ENCODE results near the gene INTS12.
A peak's percentile ranks its signal among the peaks of the same experiment; 100 is the strongest.
"Not testable (repeated sequence)": the region's sequence is repeated elsewhere in the genome, so short reads cannot be mapped to it uniquely, and the experiment has no call there.

INTS12 gene

GRCh38 chr4:105708181-105709080, at the start of gene INTS12, which contains the start of gene GSTCD:
Gene INTS12 (minus strand): TSS chr4:105708689. CDS start chr4:105700005, 8,684 bp downstream.
Gene GSTCD (plus strand): TSS chr4:105708784. CDS start chr4:105717614, 8,830 bp downstream.
- H3K4me3 ChIP-seq: peak within 1 kb of the TSS; percentile 79
- peak within 1 kb of the TSS; percentile 78 to 81 for H3K27ac ChIP-seq
- TF ChIP-seq CTCF (IDR thresholded peaks at IDR 0.05): no peak
- peak; percentile 94 for DNase-seq (ENCODE audit: low spot score)

- no peak for DNase-seq (ENCODE audit: low spot score)
- Histone ChIP-seq H3K4me3 (no peak overlapping the region), H3K27ac (no peak overlapping the region)
- no peak for TF ChIP-seq CTCF (IDR thresholded peaks at IDR 0.05)
Observed at GRCh38 chr4:105755375-105755774, 46.9 kb upstream of the INTS12 start.

- Histone ChIP-seq H3K4me3 (no peak overlapping the region), H3K27ac (no peak overlapping the region)
- no peak for DNase-seq (ENCODE audit: low spot score)
- no peak for TF ChIP-seq CTCF (IDR thresholded peaks at IDR 0.05)
Observed at GRCh38 chr4:105753361-105753760, 44.9 kb upstream of the INTS12 start.

- H3K4me3 ChIP-seq: no peak overlapping the region
- no peak for DNase-seq (ENCODE audit: low spot score)
- H3K27ac ChIP-seq: no peak overlapping the region
- TF ChIP-seq CTCF (IDR thresholded peaks at IDR 0.05): no peak
Observed at GRCh38 chr4:105751718-105752299, 43.3 kb upstream of the INTS12 start.

GRCh38 chr4:105748222-105748621, 39.7 kb upstream of the INTS12 start:
- no peak overlapping the region for H3K27ac ChIP-seq
- TF ChIP-seq CTCF (IDR thresholded peaks at IDR 0.05): no peak
- H3K4me3 ChIP-seq: no peak overlapping the region
- DNase-seq (ENCODE audit: low spot score): no peak

- Histone ChIP-seq H3K27ac (no peak overlapping the region), H3K4me3 (no peak overlapping the region)
- TF ChIP-seq CTCF (IDR thresholded peaks at IDR 0.05): no peak
- DNase-seq (ENCODE audit: low spot score): no peak
Observed at GRCh38 chr4:105741548-105741947, 33.1 kb upstream of the INTS12 start.

GRCh38 chr4:105735217-105735616, 26.7 kb upstream of the INTS12 start:
- H3K4me3 ChIP-seq; H3K27ac ChIP-seq; DNase-seq (ENCODE audit: low spot score): not testable (repeated sequence)

- not testable (repeated sequence) for DNase-seq (ENCODE audit: low spot score); H3K4me3 ChIP-seq; H3K27ac ChIP-seq
Observed at GRCh38 chr4:105729895-105730294, 21.4 kb upstream of the INTS12 start.
